CD14-positive monocyte (primary cell): Measurements from ENCODE around the gene PRKX. TPM values are rescaled to one million over a fixed set of nuclear protein-coding genes. Genes with fewer than 3 reads are reported as not detected.
A peak's percentile ranks its signal among the peaks of the same experiment; 100 is the strongest.
"Not testable (repeated sequence)": the region's sequence is repeated elsewhere in the genome, so short reads cannot be mapped to it uniquely, and the experiment has no call there.

Experiments
- DNase-seq, 3 donors: peaks; one replicate each; pipeline ENCODE4 v3.0.0-alpha.2; 2011 to 2022
- H2AFZ ChIP-seq: 2 replicates; pipeline ENCODE4 v1.6.0; 2012; ENCODE audit warnings: mild to moderate bottlenecking, low read depth, low read length, inconsistent platforms; ENCODE audit not compliant: insufficient read depth, poor library complexity, severe bottlenecking
- H3K27ac ChIP-seq, 2 donors: 1 replicate in 1 of 2; 2 replicates in 1 of 2; pipeline ENCODE4 v1.5.1; 2012 to 2013; ENCODE audit warnings: low read length in 2 of 2, control low read depth in 1 of 2, inconsistent platforms in 1 of 2, low read depth in 1 of 2, mild to moderate bottlenecking in 1 of 2
- H3K27me3 ChIP-seq, 2 donors: one replicate each; pipeline versions ENCODE4 v1.6.0 to v1.6.1; 2011 to 2013; ENCODE audit warnings: low read length in 2 of 2; ENCODE audit not compliant: control insufficient read depth in 2 of 2, insufficient read depth in 2 of 2
- H3K36me3 ChIP-seq, 2 donors: replicated peaks in 1 of 2; 1 replicate in 1 of 2; 2 replicates in 1 of 2; pipeline versions ENCODE4 v1.5.1 to v1.6.1; 2012 to 2013; ENCODE audit warnings: low read length in 2 of 2, control low read depth in 1 of 2, inconsistent platforms in 1 of 2, mild to moderate bottlenecking in 1 of 2; ENCODE audit not compliant: insufficient read depth in 2 of 2, control insufficient read depth in 1 of 2
- H3K4me1 ChIP-seq, 2 donors: 1 replicate in 1 of 2; 2 replicates in 1 of 2; pipeline versions ENCODE4 v1.5.1 to v1.6.1; 2012 to 2013; ENCODE audit warnings: low read length in 2 of 2, control low read depth in 1 of 2, inconsistent platforms in 1 of 2, mild to moderate bottlenecking in 1 of 2, moderate library complexity in 1 of 2; ENCODE audit not compliant: insufficient read depth in 2 of 2, control insufficient read depth in 1 of 2
- H3K4me2 ChIP-seq: replicated peaks from 2 replicates; pipeline ENCODE3; 2012; ENCODE audit warnings: low read length, moderate library complexity, mild to moderate bottlenecking; ENCODE audit not compliant: poor library complexity, severe bottlenecking; ENCODE audit errors: extremely low read depth
- H3K4me3 ChIP-seq, 3 experiments: fragments of 200-600 bp in 1 of 3; sonication (generic) in 1 of 3; replicated peaks in 1 of 3; 1 replicate in 2 of 3; 2 replicates in 1 of 3; pipeline ENCODE4 v1.5.1; 2011 to 2013; ENCODE audit warnings: low read length in 3 of 3, mild to moderate bottlenecking in 3 of 3, control low read depth in 2 of 3, low read depth in 2 of 3, inconsistent platforms in 1 of 3, moderate library complexity in 1 of 3
- H3K79me2 ChIP-seq: 2 replicates; pipeline ENCODE4 v1.6.0; 2012; ENCODE audit warnings: mild to moderate bottlenecking, control low read depth, inconsistent platforms, low read length, moderate library complexity; ENCODE audit not compliant: insufficient read depth
- H3K9ac ChIP-seq: 2 replicates; pipeline ENCODE4 v1.6.0; 2017; ENCODE audit warnings: low read length, mild to moderate bottlenecking; ENCODE audit not compliant: insufficient read depth, poor library complexity, severe bottlenecking
- H3K9me3 ChIP-seq, 2 donors: replicated peaks in 1 of 2; 1 replicate in 1 of 2; 2 replicates in 1 of 2; pipeline versions ENCODE4 v1.5.1 to v1.6.1; 2012 to 2013; ENCODE audit warnings: low read length in 2 of 2, control low read depth in 1 of 2; ENCODE audit not compliant: control insufficient read depth in 1 of 2, insufficient read depth in 1 of 2
- H4K20me1 ChIP-seq: 2 replicates; pipeline ENCODE4 v1.6.0; 2012; ENCODE audit warnings: mild to moderate bottlenecking, low read length, control low read depth, moderate library complexity; ENCODE audit not compliant: insufficient read depth
- H3K27ac Mint-ChIP-seq, 7 donors: one replicate each; pipeline ENCODE4 v1.8.0; 2020; ENCODE audit warnings: mild to moderate bottlenecking in 7 of 7, mixed read lengths in 7 of 7, moderate library complexity in 6 of 7, inconsistent platforms in 2 of 7
- H3K27me3 Mint-ChIP-seq, 3 donors: one replicate each; pipeline ENCODE4 v1.8.0; 2021 to 2022; ENCODE audit warnings: low read depth in 3 of 3, mild to moderate bottlenecking in 3 of 3, mixed read lengths in 3 of 3, moderate library complexity in 3 of 3, inconsistent platforms in 1 of 3
- H3K36me3 Mint-ChIP-seq, 2 donors: one replicate each; pipeline ENCODE4 v1.8.0; 2020; ENCODE audit warnings: mixed read lengths in 2 of 2, inconsistent platforms in 1 of 2, mild to moderate bottlenecking in 1 of 2
- H3K4me1 Mint-ChIP-seq: one replicate; pipeline ENCODE4 v1.8.0; 2020; ENCODE audit warnings: mild to moderate bottlenecking, mixed read lengths
- H3K4me3 Mint-ChIP-seq, 2 donors: one replicate each; pipeline ENCODE4 v1.8.0; 2020; ENCODE audit warnings: mild to moderate bottlenecking in 2 of 2, mixed read lengths in 2 of 2, moderate library complexity in 1 of 2
- H3K9me3 Mint-ChIP-seq, 7 donors: one replicate each; pipeline ENCODE4 v1.8.0; 2020 to 2022; ENCODE audit warnings: mixed read lengths in 7 of 7, mild to moderate bottlenecking in 6 of 7, moderate library complexity in 6 of 7, inconsistent platforms in 2 of 7
- CTCF ChIP-seq: fragments of 200-600 bp; IDR thresholded peaks from one replicate; pipeline ENCODE4 v1.8.0; 2022; ENCODE audit warnings: antibody characterized with exemption, mild to moderate bottlenecking
- WGBS: methylation state at CpG from one replicate; pipeline ENCODE4 v1.1.5; 2013; ENCODE audit warnings: missing lambda C conversion rate; ENCODE audit not compliant: insufficient coverage; 5-methylcytosine and 5-hydroxymethylcytosine counted together
- intact Hi-C, 2 donors: fragments of 100-400 bp; cut with micrococcal nuclease; formaldehyde crosslinking; loops; one replicate each; pipeline versions ENCODE4 v1.15.0 to v1.15.1; 2023
- polyA plus RNA-seq, 3 donors: library from polyadenylated mRNA; depleted of rRNA in 1 of 3; unstranded in 2 of 3; stranded (reverse) in 1 of 3; fragments of 300-500 nt in 2 of 3; fragments of >200 nt in 1 of 3; fragmentation: Illumina TruSeq in 2 of 3; gene quantifications; 1 replicate in 2 of 3; 2 replicates in 1 of 3; pipeline ENCODE4 v1.2.3, GENCODE V29; 2012 to 2021

PRKX gene
- polyA plus RNA-seq, 3 donors: 41.6 to 47.0 (median 46.2) TPM

GRCh38 chrX:3690140-3690539 lies 23.3 kb downstream of the PRKX start:
- peaks cover 76% of the 10 kb centered on the region for H3K79me2 ChIP-seq
- H3K27ac ChIP-seq: no peak overlapping the region
- H3K36me3 ChIP-seq: no peaks in the 10 kb centered on the region
- peaks cover 69% of the 10 kb centered on the region for H4K20me1 ChIP-seq
- Mint-ChIP-seq H3K9me3 (no peaks in the 10 kb centered on the region), H3K36me3 (peaks cover 0 to 5% of the 10 kb centered on the region in 2 donors), H3K27me3 (peaks cover 0 to 4% (median 2%) of the 10 kb centered on the region in 3 donors), H3K27ac (peak overlapping the region in 1 of 7 donors; percentile 18), H3K4me1 (peaks cover 9% of the 10 kb centered on the region), H3K4me3 (no peak overlapping the region)
- no peak overlapping the region for H2AFZ ChIP-seq
- no peak overlapping the region for H3K4me3 ChIP-seq
- no peak for DNase-seq
- no CpG with 5 or more reads among the region's 3 CpGs for WGBS
- intact Hi-C loops: no loop called here
- H3K4me2 ChIP-seq: no peak overlapping the region
- H3K9ac ChIP-seq: no peak overlapping the region
- peaks cover 9 to 11% of the 10 kb centered on the region in 2 donors for H3K4me1 ChIP-seq
- TF ChIP-seq CTCF: no peak
- no peaks in the 10 kb centered on the region for H3K27me3 ChIP-seq
- no peaks in the 10 kb centered on the region for H3K9me3 ChIP-seq

- H3K9me3 Mint-ChIP-seq, H3K4me2 ChIP-seq, H3K27ac ChIP-seq, H2AFZ ChIP-seq, H3K36me3 Mint-ChIP-seq, H3K9ac ChIP-seq, H3K4me3 Mint-ChIP-seq, intact Hi-C loops, H3K27me3 Mint-ChIP-seq, H3K27ac Mint-ChIP-seq, H3K27me3 ChIP-seq, DNase-seq, H3K9me3 ChIP-seq, H3K36me3 ChIP-seq, H3K4me3 ChIP-seq: not testable (repeated sequence)
- no CpG with 5 or more reads among the region's 7 CpGs for WGBS
- peaks cover 14% of the 10 kb centered on the region for H3K4me1 Mint-ChIP-seq
- peaks cover 66% of the 10 kb centered on the region for H4K20me1 ChIP-seq
- H3K4me1 ChIP-seq: peaks cover 13% of the 10 kb centered on the region in 2 donors
- peaks cover 51% of the 10 kb centered on the region for H3K79me2 ChIP-seq
Measured at GRCh38 chrX:3683236-3683635, 30.2 kb downstream of the PRKX start.
